GM23338 (cell line): ENCODE data around the gene GPR162. TPM values are rescaled to one million over a fixed set of nuclear protein-coding genes. Genes with fewer than 3 reads are reported as not detected.
A peak's percentile ranks its signal among the peaks of the same experiment; 100 is the strongest.

Experiments used
- ATAC-seq: fragments of 200-7000 bp; cut with Tn5 transposase; 3 replicates; pipeline ENCODE4 v1.9.1; 2020
- DNase-seq: peaks from one replicate; pipeline ENCODE4 v3.0.0-alpha.2; 2015; ENCODE audit warnings: low spot score
- H2AFZ ChIP-seq: fragments of 200-600 bp; sonication (generic); 2 replicates; pipeline ENCODE4 v1.8.0; 2016; ENCODE audit warnings: antibody characterized with exemption, mild to moderate bottlenecking, moderate library complexity
- H3F3A ChIP-seq: fragments of 200-600 bp; sonication (generic); replicated peaks from 2 replicates; pipeline ENCODE4 v1.8.0; 2017; ENCODE audit warnings: antibody characterized with exemption, mixed run types, low read depth
- H3K27ac ChIP-seq: fragments of 200-600 bp; sonication (generic); 2 replicates; pipeline ENCODE4 v1.6.1; 2016; ENCODE audit warnings: low read depth
- H3K27me3 ChIP-seq: fragments of 200-600 bp; sonication (generic); 2 replicates; pipeline ENCODE4 v1.8.0; 2016; ENCODE audit warnings: mild to moderate bottlenecking, mixed run types, moderate library complexity; ENCODE audit not compliant: insufficient read depth
- H3K36me3 ChIP-seq: fragments of 200-600 bp; sonication (generic); 2 replicates; pipeline ENCODE4 v1.8.0; 2016; ENCODE audit warnings: mild to moderate bottlenecking; ENCODE audit not compliant: insufficient read depth
- H3K4me1 ChIP-seq: fragments of 200-600 bp; sonication (generic); 2 replicates; pipeline ENCODE4 v1.8.0; 2016; ENCODE audit warnings: mild to moderate bottlenecking, moderate library complexity; ENCODE audit not compliant: insufficient read depth
- H3K4me2 ChIP-seq: fragments of 200-600 bp; sonication (generic); 2 replicates; pipeline ENCODE4 v1.7.1; 2017; ENCODE audit warnings: mixed run types
- H3K4me3 ChIP-seq: fragments of 200-600 bp; sonication (generic); 2 replicates; pipeline ENCODE4 v1.6.1; 2016; ENCODE audit warnings: mixed run types
- H3K79me2 ChIP-seq: fragments of 200-600 bp; sonication (generic); replicated peaks from 2 replicates; pipeline ENCODE4 v1.8.0; 2017; ENCODE audit warnings: mild to moderate bottlenecking; ENCODE audit not compliant: insufficient read depth
- H3K9me2 ChIP-seq: fragments of 200-600 bp; sonication (generic); 2 replicates; pipeline ENCODE4 v1.8.0; 2017; ENCODE audit not compliant: insufficient read depth
- H4K20me1 ChIP-seq: fragments of 200-600 bp; sonication (generic); replicated peaks from 2 replicates; pipeline ENCODE4 v1.8.0; 2017; ENCODE audit warnings: mild to moderate bottlenecking; ENCODE audit not compliant: insufficient read depth
- H3K27ac Mint-ChIP-seq: 2 replicates; pipeline ENCODE4 v1.8.0; 2020; ENCODE audit warnings: inconsistent platforms, mild to moderate bottlenecking, moderate library complexity, mixed read lengths
- H3K27me3 Mint-ChIP-seq: 3 replicates; pipeline ENCODE4 v1.8.0; 2022; ENCODE audit warnings: low read depth, mild to moderate bottlenecking, moderate library complexity, mixed read lengths, inconsistent platforms; ENCODE audit not compliant: insufficient read depth, poor library complexity
- H3K36me3 Mint-ChIP-seq: 3 replicates; pipeline ENCODE4 v1.8.0; 2021; ENCODE audit warnings: low read depth, mild to moderate bottlenecking, inconsistent platforms, moderate library complexity, mixed read lengths
- H3K4me1 Mint-ChIP-seq: 3 replicates; pipeline ENCODE4 v1.8.0; 2020; ENCODE audit warnings: mild to moderate bottlenecking, inconsistent platforms, mixed read lengths
- H3K4me3 Mint-ChIP-seq: 3 replicates; pipeline ENCODE4 v1.8.0; 2021; ENCODE audit warnings: moderate library complexity, mild to moderate bottlenecking, inconsistent platforms, mixed read lengths
- H3K9me3 Mint-ChIP-seq: 3 replicates; pipeline ENCODE4 v1.8.0; 2020; ENCODE audit warnings: moderate library complexity, mild to moderate bottlenecking, inconsistent platforms, mixed read lengths
- JUNB ChIP-seq: IDR thresholded peaks from one replicate; pipeline ENCODE4 v1.6.1; 2016; ENCODE audit warnings: antibody characterized with exemption; ENCODE audit not compliant: unreplicated experiment
- NANOG ChIP-seq: IDR thresholded peaks from 2 replicates; pipeline ENCODE4 v1.6.1; 2016; ENCODE audit warnings: antibody characterized with exemption, borderline replicate concordance
- STAT1 ChIP-seq: IDR thresholded peaks from one replicate; pipeline ENCODE4 v1.6.1; 2016; ENCODE audit warnings: antibody characterized with exemption; ENCODE audit not compliant: unreplicated experiment
- ZNF114 ChIP-seq: fragments of 250-450 bp; sonication (Bioruptor Pico); IDR thresholded peaks from 2 replicates; pipeline ENCODE4 v1.5.0; 2020; ENCODE audit warnings: mild to moderate bottlenecking, moderate library complexity
- polyA plus RNA-seq: library from polyadenylated mRNA; unstranded; fragments of >200 nt; fragmentation: Nextera tagmentation; extraction: Ambion mirVana; gene quantifications from 2 replicates; pipeline ENCODE4 v1.2.1, GENCODE V29; 2016
- total RNA-seq: library from RNA; depleted of rRNA; stranded (reverse); fragments of >200 nt; shearing (Covaris generic); gene quantifications from 2 replicates; pipeline ENCODE4 v1.2.3, GENCODE V29; 2014
- TF ChIP-seq, protein P1 (sequence below): IDR thresholded peaks from 2 replicates; pipeline ENCODE4 v1.6.1; 2016; ENCODE audit warnings: antibody characterized with exemption
- TF ChIP-seq, protein P2 (sequence below): IDR thresholded peaks from one replicate; pipeline ENCODE4 v1.6.1; 2018; ENCODE audit warnings: antibody characterized with exemption; ENCODE audit not compliant: unreplicated experiment
- TF ChIP-seq, protein P3 (sequence below), 2 experiments: fragments of 200-600 bp in 1 of 2; sonication (generic) in 1 of 2; conservative IDR thresholded peaks; 2 replicates each; pipeline versions ENCODE4 v1.5.1 to v1.6.1; 2016 to 2017; ENCODE audit warnings: antibody characterized with exemption in 2 of 2, low read depth in 2 of 2, mild to moderate bottlenecking in 2 of 2, moderate library complexity in 1 of 2

Gene GPR162
- total and polyA plus RNA-seq, 2 experiments from 2014 or later = 4.7 to 5.0 TPM

DNA sequence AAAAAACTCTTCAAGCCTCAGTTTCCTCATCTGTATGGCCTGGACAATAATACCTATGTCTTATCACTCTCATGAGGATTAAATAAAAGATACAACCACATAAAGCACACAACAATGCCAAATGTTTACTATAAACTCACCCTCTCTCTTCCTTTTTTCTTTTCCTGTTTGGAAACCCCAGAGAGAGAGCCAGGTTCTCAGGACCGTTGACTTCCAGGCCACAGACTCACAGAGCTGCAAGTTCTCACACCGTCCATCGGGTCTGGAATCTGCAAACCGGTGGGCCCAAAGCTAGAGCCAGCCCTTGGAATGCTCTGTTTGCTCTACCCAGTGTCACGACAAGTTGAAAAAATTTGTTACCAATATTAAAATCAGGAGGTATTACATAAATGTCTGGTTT is 36.9 kb upstream of the GPR162 start (continued):
- no peak for TF ChIP-seq NANOG
- TF ChIP-seq, protein P1, sequence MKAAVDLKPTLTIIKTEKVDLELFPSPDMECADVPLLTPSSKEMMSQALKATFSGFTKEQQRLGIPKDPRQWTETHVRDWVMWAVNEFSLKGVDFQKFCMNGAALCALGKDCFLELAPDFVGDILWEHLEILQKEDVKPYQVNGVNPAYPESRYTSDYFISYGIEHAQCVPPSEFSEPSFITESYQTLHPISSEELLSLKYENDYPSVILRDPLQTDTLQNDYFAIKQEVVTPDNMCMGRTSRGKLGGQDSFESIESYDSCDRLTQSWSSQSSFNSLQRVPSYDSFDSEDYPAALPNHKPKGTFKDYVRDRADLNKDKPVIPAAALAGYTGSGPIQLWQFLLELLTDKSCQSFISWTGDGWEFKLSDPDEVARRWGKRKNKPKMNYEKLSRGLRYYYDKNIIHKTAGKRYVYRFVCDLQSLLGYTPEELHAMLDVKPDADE = no peak
- TF ChIP-seq, protein P2, sequence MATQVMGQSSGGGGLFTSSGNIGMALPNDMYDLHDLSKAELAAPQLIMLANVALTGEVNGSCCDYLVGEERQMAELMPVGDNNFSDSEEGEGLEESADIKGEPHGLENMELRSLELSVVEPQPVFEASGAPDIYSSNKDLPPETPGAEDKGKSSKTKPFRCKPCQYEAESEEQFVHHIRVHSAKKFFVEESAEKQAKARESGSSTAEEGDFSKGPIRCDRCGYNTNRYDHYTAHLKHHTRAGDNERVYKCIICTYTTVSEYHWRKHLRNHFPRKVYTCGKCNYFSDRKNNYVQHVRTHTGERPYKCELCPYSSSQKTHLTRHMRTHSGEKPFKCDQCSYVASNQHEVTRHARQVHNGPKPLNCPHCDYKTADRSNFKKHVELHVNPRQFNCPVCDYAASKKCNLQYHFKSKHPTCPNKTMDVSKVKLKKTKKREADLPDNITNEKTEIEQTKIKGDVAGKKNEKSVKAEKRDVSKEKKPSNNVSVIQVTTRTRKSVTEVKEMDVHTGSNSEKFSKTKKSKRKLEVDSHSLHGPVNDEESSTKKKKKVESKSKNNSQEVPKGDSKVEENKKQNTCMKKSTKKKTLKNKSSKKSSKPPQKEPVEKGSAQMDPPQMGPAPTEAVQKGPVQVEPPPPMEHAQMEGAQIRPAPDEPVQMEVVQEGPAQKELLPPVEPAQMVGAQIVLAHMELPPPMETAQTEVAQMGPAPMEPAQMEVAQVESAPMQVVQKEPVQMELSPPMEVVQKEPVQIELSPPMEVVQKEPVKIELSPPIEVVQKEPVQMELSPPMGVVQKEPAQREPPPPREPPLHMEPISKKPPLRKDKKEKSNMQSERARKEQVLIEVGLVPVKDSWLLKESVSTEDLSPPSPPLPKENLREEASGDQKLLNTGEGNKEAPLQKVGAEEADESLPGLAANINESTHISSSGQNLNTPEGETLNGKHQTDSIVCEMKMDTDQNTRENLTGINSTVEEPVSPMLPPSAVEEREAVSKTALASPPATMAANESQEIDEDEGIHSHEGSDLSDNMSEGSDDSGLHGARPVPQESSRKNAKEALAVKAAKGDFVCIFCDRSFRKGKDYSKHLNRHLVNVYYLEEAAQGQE = no peak
- TF ChIP-seq ZNF114 (CRISPR knock-in tag) = no peak
- TF ChIP-seq, protein P3, sequence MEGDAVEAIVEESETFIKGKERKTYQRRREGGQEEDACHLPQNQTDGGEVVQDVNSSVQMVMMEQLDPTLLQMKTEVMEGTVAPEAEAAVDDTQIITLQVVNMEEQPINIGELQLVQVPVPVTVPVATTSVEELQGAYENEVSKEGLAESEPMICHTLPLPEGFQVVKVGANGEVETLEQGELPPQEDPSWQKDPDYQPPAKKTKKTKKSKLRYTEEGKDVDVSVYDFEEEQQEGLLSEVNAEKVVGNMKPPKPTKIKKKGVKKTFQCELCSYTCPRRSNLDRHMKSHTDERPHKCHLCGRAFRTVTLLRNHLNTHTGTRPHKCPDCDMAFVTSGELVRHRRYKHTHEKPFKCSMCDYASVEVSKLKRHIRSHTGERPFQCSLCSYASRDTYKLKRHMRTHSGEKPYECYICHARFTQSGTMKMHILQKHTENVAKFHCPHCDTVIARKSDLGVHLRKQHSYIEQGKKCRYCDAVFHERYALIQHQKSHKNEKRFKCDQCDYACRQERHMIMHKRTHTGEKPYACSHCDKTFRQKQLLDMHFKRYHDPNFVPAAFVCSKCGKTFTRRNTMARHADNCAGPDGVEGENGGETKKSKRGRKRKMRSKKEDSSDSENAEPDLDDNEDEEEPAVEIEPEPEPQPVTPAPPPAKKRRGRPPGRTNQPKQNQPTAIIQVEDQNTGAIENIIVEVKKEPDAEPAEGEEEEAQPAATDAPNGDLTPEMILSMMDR (conservative IDR thresholded peaks at IDR 0.05; ENCODE audit: low read depth in 2 of 2) = no peak
- no peak for TF ChIP-seq STAT1

DNA sequence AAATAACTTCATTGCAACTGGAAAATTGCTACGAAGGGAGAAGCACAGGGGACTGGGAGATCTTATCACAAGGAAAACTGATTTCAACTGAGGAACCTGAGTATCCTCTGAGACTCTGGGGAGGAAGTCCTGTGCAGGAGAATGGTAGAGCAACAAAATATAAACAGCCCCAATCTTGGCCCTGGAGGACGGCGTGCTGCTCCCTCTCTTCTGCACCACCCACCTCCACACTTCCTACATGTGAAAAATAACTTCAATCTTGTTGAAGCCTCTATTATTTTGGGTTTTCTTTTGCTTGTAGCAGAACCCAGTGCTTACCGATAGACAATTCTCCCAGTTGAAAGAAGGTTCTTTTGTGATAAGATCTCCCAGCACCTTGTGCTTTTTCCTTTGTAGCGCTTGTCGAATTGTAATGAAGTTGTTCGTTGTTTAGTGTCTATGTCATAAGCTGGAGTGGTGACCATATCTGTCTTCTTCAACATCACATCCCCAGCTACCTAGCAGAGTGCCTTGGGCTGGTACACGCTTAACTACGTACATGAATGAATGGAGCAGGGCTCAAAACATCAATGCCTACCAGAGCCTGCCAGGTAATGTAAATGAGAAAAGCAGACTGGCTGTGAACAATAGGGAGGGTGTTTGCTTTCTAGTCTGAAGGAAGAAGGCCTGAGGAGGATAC is 35.1 kb upstream of the GPR162 start:
- H3K79me2 ChIP-seq = no peaks in the 10 kb centered on the region
- no peak overlapping the region for H3K4me3 ChIP-seq
- DNase-seq (no peak), ATAC-seq (peak; percentile 86)
- H3F3A ChIP-seq = no peaks in the 10 kb centered on the region
- H3K27me3 Mint-ChIP-seq = peaks cover 8% of the 10 kb centered on the region
- no peaks in the 10 kb centered on the region for H3K36me3 Mint-ChIP-seq
- H3K27ac Mint-ChIP-seq = peak overlapping the region; percentile 72
- no peaks in the 10 kb centered on the region for H3K36me3 ChIP-seq
- no peaks in the 10 kb centered on the region for H4K20me1 ChIP-seq
- no peak overlapping the region for H3K27ac ChIP-seq
- peak overlapping the region; percentile 16; the same call in 1 of the 2 replicates for H3K4me2 ChIP-seq
- H3K4me1 Mint-ChIP-seq = peaks cover 18% of the 10 kb centered on the region
- H2AFZ ChIP-seq = peak overlapping the region; percentile 4
- H3K27me3 ChIP-seq = no peaks in the 10 kb centered on the region
- TF ChIP-seq, protein P1 = no peak
- TF ChIP-seq JUNB = no peak
- no peak overlapping the region for H3K4me3 Mint-ChIP-seq
- no peaks in the 10 kb centered on the region for H3K9me2 ChIP-seq
- no peaks in the 10 kb centered on the region for H3K9me3 Mint-ChIP-seq
- H3K4me1 ChIP-seq = peaks cover 22% of the 10 kb centered on the region
